Gastrocnemius medialis (tissue), 4 donors: Measurements from ENCODE around the gene MCL1.
"Not testable (repeated sequence)": the region's sequence is repeated elsewhere in the genome, so short reads cannot be mapped to it uniquely, and the experiment has no call there.

Source experiments
- CTCF ChIP-seq, 5 experiments: fragments of 450-650 bp in 3 of 5; fragments of 200-600 bp in 2 of 5; sonication (generic) in 2 of 5; IDR thresholded peaks in 4 of 5; conservative IDR thresholded peaks in 1 of 5; 1 replicate in 4 of 5; 2 replicates in 1 of 5; pipeline ENCODE4 v1.5.1; 2016 to 2019; ENCODE audit warnings: antibody characterized with exemption in 5 of 5, mild to moderate bottlenecking in 3 of 5, moderate library complexity in 3 of 5
- POLR2A ChIP-seq, 2 donors: fragments of 450-650 bp; IDR thresholded peaks; one replicate each; pipeline ENCODE4 v1.6.1; 2017; ENCODE audit warnings: antibody characterized with exemption in 2 of 2, mild to moderate bottlenecking in 2 of 2, moderate library complexity in 2 of 2

GRCh38 chr1:150624546-150624945 is 45.1 kb upstream of the MCL1 start:
- not testable (repeated sequence) for TF ChIP-seq CTCF (IDR thresholded peaks at IDR 0.05 in 4 of 5, conservative IDR thresholded peaks at IDR 0.05 in 1 of 5); POLR2A (IDR thresholded peaks at IDR 0.05)
